ENCODE results near the gene RDH12.

DNA sequence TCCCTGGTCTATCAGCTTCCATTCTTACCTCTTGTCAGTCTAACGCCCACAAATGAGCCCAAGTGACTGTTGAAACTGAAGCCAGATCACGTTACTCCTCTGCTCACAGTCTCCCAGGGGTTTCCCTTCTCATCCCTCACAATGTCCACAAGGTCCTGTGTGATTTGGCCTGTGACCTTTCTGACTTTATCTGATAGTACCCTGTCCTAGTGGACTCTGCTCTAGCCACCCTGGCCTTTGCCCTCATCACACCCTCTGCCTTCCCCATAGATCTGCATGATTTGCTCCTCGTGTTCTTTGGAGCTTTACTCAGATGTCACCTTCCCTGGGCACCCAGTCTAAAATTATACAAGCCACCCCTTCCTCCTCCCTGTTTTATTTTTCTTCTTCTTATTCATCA is 55.5 kb downstream of the RDH12 start:
- TF ChIP-seq CTCF (IDR thresholded peaks at IDR 0.05; ENCODE audit: low read depth, low read length) (no peak), EZH2phosphoT487 (IDR thresholded peaks at IDR 0.05; ENCODE audit: low read depth) (no peak)

All from OCI-LY3 (cell line).